NCI-H1105 (cell line): Measurements from ENCODE around the gene SGMS1.
"Not testable (repeated sequence)": the region's sequence is repeated elsewhere in the genome, so short reads cannot be mapped to it uniquely, and the experiment has no call there.

Source experiments
- DNase-seq: peaks from one replicate; lab custom pipeline; 2025; lab: John Stamatoyannopoulos, UW

SGMS1 gene

DNA sequence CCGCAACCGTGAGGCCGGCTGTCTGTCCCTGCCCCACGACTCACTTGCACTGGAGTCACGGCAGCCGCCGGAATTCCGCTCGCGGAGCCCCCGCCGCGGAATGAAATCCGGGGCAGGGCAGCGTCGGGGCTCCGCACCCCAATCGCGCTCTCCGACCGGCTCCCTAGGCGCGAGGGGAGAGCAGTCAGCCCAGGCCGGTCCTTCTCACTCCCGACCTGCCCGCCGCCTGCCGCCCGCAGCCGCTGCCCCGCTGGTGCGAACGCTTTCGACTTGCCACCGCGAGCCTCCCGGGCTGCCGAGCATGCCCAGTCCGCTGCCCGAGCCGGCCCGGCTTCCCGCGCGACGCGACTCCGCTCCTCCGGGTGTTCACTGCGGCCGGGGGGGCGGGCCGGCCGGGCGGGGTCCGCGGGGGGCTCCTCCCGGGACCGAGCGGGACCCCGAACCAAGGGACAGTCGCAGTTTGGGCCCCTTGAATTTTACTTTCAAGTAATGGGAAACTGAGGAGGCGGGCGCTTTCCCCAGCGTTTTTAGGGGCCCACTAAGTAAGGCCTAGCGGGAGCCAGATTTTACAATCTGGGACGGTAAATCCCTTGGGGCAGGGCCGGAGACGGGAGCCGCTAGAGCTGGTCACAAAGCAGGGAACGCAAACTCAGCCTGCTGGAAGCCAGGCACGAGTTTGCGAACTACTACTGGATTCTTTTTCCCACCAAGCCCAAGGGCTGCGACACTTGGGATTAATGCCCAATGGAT is at the start of gene SGMS1:
SGMS1 (minus strand) TSS at position 294 of the 750 bp plus-strand sequence. CDS start 279,842 bp downstream, outside the sequence.
- peak; percentile 66 for DNase-seq

- DNase-seq, result not testable (repeated sequence)
Measured at GRCh38 chr10:50672152-50672551, 48.4 kb upstream of the SGMS1 start.

DNA sequence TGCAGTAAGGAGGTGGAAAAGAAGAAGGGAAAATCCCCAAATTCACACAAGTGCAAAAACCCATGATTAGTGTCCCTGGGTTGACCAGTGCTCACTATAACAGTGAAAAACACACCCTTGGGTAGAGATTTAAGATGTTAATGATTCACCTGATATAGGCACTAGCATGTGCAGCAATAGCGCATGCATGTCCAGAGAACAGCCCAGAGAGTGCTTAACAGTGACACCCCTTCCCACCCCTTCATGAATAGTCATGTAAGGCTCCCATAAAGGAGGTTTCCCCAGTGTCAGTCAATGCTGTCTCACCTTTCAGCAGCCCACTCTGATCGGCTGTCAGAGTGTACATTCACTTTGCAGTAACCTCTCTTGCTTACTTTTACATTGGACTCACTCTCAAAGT is 47.9 kb upstream of the SGMS1 start:
- not testable (repeated sequence) for DNase-seq

DNA sequence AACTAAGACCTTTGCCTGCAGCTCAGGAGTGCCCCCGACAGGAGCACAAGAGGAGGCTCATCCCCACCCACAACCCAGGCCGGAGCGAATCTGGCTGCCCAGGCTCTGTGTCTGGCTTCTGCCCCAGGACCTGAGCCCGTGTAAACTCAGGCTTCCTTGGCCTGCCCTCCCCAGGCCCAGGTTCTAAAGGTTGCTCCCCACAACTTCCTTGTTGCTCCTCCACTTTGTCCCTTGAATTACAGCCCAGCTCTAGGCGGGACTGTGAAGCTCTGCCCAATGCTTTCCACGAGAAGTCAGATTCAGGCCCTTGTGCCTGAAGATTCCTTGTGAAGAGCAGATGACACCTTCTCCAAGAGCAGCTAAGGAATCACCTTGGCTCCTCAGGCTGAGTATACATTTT is 46.2 kb upstream of the SGMS1 start:
- DNase-seq, result not testable (repeated sequence)

GRCh38 chr10:50667353-50667752 is 43.6 kb upstream of the SGMS1 start:
- DNase-seq, result not testable (repeated sequence)

DNA sequence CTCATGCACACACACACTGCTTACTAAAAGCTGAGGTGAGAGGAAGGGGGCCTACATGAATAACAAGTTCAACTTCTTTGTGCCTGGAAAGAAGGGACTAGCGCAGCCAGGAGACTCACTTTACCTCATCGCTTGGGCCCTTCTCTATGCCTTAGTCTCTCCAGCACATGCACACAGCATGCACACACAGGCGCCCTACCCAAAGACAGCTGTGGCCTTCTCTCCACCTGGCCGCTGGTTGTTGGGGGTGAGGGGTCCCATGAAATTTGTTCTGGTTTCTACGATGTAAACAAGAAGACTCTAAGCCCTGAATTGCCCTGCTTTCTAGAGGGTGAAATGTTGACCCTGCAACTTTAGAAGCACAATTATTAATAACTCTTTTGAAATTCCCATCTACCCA is 38.7 kb upstream of the SGMS1 start:
- not testable (repeated sequence) for DNase-seq

- DNase-seq, result not testable (repeated sequence)
Measured at GRCh38 chr10:50661563-50661962, 37.8 kb upstream of the SGMS1 start.

GRCh38 chr10:50659865-50660730 is 36.3 kb upstream of the SGMS1 start:
- peak; percentile 9 for DNase-seq

GRCh38 chr10:50659016-50659864 is 35.5 kb upstream of the SGMS1 start:
- DNase-seq, result not testable (repeated sequence)

DNA sequence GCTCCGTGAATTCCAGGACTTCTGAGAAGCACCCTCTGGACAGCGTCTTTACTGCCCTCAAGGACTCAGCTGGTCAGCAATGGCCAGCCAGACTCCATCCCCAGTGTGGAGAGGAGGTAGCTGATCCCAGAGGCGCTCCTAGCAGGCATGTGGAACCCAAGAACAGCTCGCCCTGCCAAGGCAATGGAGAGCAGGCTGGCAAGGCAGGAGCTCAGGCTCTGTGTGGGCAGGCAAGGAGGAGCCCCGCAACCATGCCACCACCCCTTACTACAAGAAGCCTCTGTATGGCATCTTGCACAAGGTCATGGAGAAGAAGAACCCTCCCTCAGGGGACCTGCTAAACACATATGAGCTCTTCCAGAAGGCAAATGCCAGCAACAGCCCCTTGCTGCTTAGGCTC is 34.4 kb upstream of the SGMS1 start:
- no peak for DNase-seq

GRCh38 chr10:50653758-50654157 is 30.0 kb upstream of the SGMS1 start:
- DNase-seq, result no peak

GRCh38 chr10:50653142-50653541 is 29.4 kb upstream of the SGMS1 start:
- no peak for DNase-seq

DNA sequence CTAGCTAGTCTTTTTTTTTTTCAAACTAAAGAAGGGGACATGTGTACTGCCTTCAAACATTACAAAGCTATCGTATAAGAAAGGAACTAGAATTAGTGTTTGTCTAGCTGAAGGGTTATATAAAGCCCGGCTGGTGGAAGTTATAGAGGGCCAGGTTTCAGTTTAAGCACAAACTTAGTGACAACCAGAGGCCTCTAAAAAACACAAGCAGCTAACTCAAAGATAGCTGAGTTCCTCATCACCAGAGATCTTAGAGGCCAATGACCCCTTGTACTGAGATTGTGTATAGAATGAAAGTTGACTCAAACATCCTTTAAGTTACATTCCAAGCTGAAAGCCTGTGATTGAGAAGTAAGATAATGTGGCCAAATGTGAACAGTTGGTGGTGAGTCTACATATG is 28.1 kb upstream of the SGMS1 start:
- no peak for DNase-seq

DNA sequence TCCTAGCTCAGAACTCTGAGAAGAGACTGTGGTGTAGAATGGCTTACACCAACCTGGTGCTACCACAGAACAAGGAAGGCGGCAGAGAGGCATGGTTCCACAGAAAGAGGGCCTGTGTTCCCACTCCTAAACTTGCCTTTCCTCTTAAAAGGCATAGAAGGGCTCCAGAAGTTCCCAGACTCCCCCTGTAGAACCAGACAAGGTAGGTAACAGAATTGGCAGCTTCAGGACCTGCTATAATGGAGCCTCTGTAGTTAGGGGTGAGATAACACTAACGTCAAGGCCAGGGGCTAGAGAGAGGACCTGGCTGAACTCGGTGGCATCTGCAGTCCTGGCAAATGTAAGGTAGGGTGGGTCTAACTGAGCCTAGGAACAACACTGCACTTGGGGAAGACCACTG is 26.7 kb upstream of the SGMS1 start:
- no peak for DNase-seq

GRCh38 chr10:50648935-50649227 is 25.1 kb upstream of the SGMS1 start:
- no peak for DNase-seq

DNA sequence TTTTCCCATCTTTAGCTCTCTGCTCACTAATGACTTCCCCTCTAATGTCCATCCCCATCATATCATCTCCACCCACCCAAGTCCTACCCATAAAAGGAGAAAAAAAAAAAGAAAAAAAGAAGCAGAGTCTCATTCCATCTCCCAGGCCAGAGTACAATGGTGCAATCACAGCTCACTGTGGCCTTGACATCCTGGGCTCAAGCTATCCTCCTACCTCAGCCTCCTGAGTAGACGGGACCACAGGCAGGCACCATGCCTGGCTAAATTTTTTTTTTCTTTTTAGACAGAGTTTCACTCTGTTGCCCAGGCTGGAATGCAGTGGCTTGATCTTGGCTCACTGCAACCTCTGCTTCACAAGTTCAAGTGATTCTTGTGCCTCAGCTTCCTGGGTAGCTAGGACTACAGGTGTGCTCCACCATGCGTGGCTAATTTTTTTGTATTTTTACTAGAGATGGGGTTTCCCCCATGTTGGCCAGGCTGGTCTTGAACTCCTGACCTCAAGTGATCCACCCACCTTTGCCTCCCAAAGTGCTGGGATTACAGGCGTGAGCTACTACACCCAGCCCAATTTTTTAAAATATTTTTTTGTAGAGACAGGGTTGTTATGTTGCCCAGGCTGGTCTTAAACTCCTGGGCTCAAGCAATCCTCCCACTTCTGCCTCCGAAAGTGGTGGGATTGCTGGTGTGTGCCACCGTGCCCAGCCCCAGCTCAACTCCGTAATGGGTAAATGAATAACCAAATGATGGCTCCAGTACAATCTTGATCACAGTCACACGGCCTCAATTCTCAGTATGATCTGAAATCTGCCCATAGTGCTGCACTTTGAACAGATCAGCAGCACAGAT is 24.6 kb upstream of the SGMS1 start:
- no peak for DNase-seq

- DNase-seq, result not testable (repeated sequence)
Measured at GRCh38 chr10:50647350-50647749, 23.6 kb upstream of the SGMS1 start.

GRCh38 chr10:50645236-50645635 is 21.5 kb upstream of the SGMS1 start:
- DNase-seq, result no peak

GRCh38 chr10:50641626-50642025 is 17.9 kb upstream of the SGMS1 start:
- DNase-seq, result no peak

DNA sequence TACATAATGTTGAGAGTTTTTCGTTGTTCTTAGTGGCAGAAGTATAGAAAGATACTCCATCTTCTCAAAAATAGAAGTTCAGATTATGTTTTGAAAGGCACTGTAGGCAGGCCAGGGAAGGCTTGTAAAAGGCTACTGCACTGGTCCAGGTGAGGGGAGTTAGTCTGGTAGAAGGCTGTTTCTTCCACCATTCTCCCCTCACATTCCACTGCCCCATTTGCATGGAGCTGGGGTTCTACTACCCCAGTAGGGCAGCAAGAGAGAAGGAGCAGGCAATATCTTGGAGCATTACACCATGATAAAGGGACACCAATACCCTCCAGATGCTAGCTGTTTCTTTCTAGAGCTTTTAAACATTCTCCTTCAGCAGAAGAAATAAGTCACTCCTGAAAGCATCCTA is 16.5 kb upstream of the SGMS1 start:
- no peak for DNase-seq
